ENCODE measurements around the gene GANAB.
A peak's percentile ranks its signal among the peaks of the same experiment; 100 is the strongest.

GANAB gene

DNA sequence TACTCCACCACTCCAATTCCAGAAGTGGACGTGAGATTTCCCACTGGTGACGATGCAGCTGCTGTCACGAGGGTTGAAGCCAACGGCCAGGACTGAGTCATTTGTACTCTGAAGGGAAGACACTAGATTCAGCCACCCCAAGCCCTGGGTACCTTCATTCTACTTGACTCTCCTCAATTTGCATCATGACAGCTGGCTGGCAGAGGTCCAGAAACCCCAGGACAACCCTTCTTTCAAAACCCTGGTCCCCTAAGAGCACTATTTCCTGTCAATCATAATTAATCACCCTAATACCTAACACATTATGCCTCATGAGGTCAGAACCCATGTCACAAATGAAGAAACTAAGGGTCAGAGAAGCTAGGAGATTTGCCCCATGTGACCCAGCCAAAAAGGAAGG lies 38.7 kb downstream of the GANAB start:
- Mint-ChIP-seq H3K9me3 (no peaks in the 10 kb centered on the region), H3K4me1 (peaks cover 38% of the 10 kb centered on the region), H3K36me3 (ENCODE audit: low read depth) (peaks cover 21% of the 10 kb centered on the region), H3K4me3 (peak overlapping the region in 2 of 3 experiments; percentile 2 to 10), H3K27ac (peak overlapping the region in 1 of 3 experiments; percentile 17), H3K27me3 (ENCODE audit: low read depth) (peaks cover 16% of the 10 kb centered on the region)
- TF ChIP-seq CTCF (IDR thresholded peaks at IDR 0.05; ENCODE audit: unreplicated experiment in 3 of 3): no peak

DNA sequence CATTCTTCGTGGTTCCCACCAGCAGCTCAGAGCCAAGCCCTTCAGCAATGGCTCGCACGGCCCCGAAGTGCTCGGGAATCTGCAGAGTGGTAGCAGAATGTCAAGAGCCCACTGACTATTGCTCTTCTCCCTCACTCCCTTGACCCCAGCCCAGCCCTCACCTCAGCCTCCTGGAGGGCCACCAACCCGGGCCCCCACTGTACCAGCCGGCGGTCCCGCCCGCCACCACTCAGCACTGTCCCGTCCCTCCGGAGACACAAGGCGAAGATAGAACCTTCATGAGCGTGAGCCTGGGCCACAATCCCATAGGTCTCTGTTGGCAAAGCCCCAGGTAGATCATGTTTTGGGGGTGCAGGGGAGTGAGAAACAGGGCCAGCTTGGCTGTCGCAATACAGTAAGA lies 40.5 kb downstream of the GANAB start:
- no peak for TF ChIP-seq CTCF (IDR thresholded peaks at IDR 0.05; ENCODE audit: unreplicated experiment in 3 of 3)
- no peak overlapping the region for H3K4me3 Mint-ChIP-seq
- H3K27ac Mint-ChIP-seq: no peak overlapping the region
- no peaks in the 10 kb centered on the region for H3K9me3 Mint-ChIP-seq
- peaks cover 21% of the 10 kb centered on the region for H3K36me3 Mint-ChIP-seq (ENCODE audit: low read depth)
- peaks cover 21% of the 10 kb centered on the region for H3K27me3 Mint-ChIP-seq (ENCODE audit: low read depth)
- H3K4me1 Mint-ChIP-seq: peaks cover 34% of the 10 kb centered on the region

DNA sequence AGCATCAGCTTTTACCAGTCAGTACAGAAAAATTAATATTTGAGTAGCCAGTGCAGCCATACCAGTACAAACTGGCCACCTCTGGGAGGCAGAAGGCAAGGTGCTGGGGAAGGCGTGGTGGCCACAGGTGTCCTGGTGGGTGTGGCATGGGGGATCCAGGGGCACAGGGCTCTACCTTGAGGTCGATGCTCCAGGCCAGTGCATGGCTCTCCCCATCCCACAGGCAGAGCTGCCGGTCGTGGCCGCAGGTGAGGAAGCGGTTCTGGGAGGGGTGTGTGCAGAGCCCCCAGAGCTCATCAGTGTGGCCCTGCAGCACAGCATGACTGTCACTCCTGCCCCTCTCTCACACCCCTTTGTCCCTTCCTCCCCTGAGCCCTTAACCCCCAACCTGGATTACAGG lies 40.9 kb downstream of the GANAB start:
- no peak for TF ChIP-seq CTCF (IDR thresholded peaks at IDR 0.05; ENCODE audit: unreplicated experiment in 3 of 3)
- H3K27ac Mint-ChIP-seq: no peak overlapping the region
- peaks cover 36% of the 10 kb centered on the region for H3K4me1 Mint-ChIP-seq
- peaks cover 21% of the 10 kb centered on the region for H3K36me3 Mint-ChIP-seq (ENCODE audit: low read depth)
- peaks cover 20% of the 10 kb centered on the region for H3K27me3 Mint-ChIP-seq (ENCODE audit: low read depth)
- no peak overlapping the region for H3K4me3 Mint-ChIP-seq
- no peaks in the 10 kb centered on the region for H3K9me3 Mint-ChIP-seq

DNA sequence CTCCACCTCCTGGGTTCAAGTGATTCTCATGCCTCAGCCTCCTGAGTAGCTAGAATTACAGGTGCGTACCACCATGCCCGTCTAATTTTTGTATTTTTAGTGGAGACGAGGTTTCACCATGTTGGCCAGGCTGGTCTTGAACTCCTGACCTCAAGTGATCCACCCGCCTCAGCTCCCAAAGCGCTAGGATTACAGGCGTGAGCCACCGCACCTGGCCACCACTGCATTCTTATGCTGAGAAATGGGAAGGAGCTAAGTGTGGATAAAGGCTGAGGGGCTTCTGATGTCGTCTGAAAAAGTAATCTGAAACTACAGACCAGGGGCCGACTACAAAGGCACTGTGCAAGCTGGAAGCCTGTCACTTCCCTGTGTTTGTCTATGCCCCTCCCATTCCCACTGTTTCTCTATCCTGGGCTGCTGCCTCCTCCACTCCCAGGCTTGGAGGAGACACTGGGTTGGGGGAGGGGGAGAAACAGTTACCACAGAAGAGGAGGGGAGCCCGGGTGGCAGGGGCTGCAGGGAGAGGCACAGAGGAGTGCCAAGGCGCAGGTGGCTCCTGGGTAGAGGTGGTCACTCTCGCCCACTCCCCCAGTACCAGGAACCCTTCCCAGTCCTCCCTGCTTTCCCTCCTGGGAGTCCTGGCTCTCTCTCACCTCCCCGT lies 41.8 kb downstream of the GANAB start:
- no peaks in the 10 kb centered on the region for H3K9me3 Mint-ChIP-seq
- peak overlapping the region; percentile 61 to 64 (median 63) for H3K4me3 Mint-ChIP-seq
- H3K27me3 Mint-ChIP-seq (ENCODE audit: low read depth): peaks cover 16% of the 10 kb centered on the region
- no peak for TF ChIP-seq CTCF (IDR thresholded peaks at IDR 0.05; ENCODE audit: unreplicated experiment in 3 of 3)
- H3K36me3 Mint-ChIP-seq (ENCODE audit: low read depth): peaks cover 25% of the 10 kb centered on the region
- peak overlapping the region; percentile 46 to 85 (median 81) for H3K27ac Mint-ChIP-seq
- H3K4me1 Mint-ChIP-seq: peaks cover 41% of the 10 kb centered on the region

DNA sequence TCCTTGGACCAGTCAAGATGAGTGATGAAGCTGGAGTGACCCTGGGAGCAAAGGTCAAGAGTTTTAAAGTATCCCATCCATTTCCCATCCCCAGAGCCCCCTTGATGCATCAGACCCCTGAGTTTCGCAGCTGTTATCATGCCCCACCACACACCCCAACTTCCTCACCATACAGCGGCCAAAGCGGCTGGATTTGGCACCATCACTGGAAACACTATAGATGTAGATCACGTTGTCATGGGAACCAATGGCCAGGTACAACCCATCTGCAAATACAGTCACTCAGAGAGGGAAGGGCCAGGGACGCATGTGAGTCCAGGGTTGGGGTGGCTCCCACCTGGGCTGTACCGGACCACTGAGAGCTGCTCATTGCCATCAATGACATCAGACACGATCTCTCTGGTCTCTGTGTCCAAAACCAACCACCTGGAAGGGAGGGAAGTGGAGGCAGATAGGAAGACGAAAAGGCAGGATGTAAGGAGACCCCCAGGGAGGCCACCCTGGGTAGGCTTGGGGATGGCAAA lies 42.6 kb downstream of the GANAB start:
- peak overlapping the region; percentile 75 to 85 (median 83) for H3K4me3 Mint-ChIP-seq
- no peak for TF ChIP-seq CTCF (IDR thresholded peaks at IDR 0.05; ENCODE audit: unreplicated experiment in 3 of 3)

DNA sequence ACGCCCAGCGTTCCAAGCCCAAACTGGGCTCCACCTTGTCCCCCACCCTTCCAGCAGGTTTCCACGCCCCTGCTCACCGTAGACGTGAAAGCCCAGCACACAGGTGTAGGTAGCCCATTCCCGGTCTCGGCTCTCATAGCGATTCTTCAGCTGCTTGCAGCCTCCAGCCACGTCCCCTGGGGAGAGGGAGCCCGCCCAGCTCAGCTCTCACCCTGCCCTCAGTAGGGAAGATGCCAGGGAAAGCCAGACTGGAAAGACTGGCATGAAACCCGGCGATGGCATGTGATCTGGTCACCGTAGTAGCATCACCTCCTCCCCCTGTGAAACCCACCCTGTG lies 43.4 kb downstream of the GANAB start:
- H3K27me3 Mint-ChIP-seq (ENCODE audit: low read depth): peaks cover 20% of the 10 kb centered on the region
- no peak for TF ChIP-seq CTCF (IDR thresholded peaks at IDR 0.05; ENCODE audit: unreplicated experiment in 3 of 3)
- H3K4me1 Mint-ChIP-seq: peaks cover 52% of the 10 kb centered on the region
- H3K4me3 Mint-ChIP-seq: peak overlapping the region; percentile 75 to 85 (median 83)
- peak overlapping the region; percentile 20 to 85 (median 46) for H3K27ac Mint-ChIP-seq
- H3K36me3 Mint-ChIP-seq (ENCODE audit: low read depth): peaks cover 33% of the 10 kb centered on the region
- no peaks in the 10 kb centered on the region for H3K9me3 Mint-ChIP-seq

More for the DNA sequence above, 42.6 kb downstream of the GANAB start:
- peak overlapping the region; percentile 46 to 85 (median 81) for H3K27ac Mint-ChIP-seq
- peaks cover 29% of the 10 kb centered on the region for H3K36me3 Mint-ChIP-seq (ENCODE audit: low read depth)
- H3K9me3 Mint-ChIP-seq: no peaks in the 10 kb centered on the region
- H3K27me3 Mint-ChIP-seq (ENCODE audit: low read depth): peaks cover 20% of the 10 kb centered on the region
- H3K4me1 Mint-ChIP-seq: peaks cover 48% of the 10 kb centered on the region

Measured in nephron (organoid).